Stimulated activated CD8-positive, alpha-beta memory T cell treated with anti-CD3 and anti-CD28 coated beads, Interleukin-7, amount 100 ng/mL, for 4 hours (primary cell): ENCODE data around the gene DUS4L.
A peak's percentile ranks its signal among the peaks of the same experiment; 100 is the strongest.
"Not testable (repeated sequence)": the region's sequence is repeated elsewhere in the genome, so short reads cannot be mapped to it uniquely, and the experiment has no call there.

ENCODE experiments used
- DNase-seq, 2 donors: peaks; one replicate each; pipeline ENCODE4 v3.0.0-alpha.2; 2020; ENCODE audit warnings: low read depth in 2 of 2

Gene DUS4L, protein sequence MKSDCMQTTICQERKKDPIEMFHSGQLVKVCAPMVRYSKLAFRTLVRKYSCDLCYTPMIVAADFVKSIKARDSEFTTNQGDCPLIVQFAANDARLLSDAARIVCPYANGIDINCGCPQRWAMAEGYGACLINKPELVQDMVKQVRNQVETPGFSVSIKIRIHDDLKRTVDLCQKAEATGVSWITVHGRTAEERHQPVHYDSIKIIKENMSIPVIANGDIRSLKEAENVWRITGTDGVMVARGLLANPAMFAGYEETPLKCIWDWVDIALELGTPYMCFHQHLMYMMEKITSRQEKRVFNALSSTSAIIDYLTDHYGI

DNA sequence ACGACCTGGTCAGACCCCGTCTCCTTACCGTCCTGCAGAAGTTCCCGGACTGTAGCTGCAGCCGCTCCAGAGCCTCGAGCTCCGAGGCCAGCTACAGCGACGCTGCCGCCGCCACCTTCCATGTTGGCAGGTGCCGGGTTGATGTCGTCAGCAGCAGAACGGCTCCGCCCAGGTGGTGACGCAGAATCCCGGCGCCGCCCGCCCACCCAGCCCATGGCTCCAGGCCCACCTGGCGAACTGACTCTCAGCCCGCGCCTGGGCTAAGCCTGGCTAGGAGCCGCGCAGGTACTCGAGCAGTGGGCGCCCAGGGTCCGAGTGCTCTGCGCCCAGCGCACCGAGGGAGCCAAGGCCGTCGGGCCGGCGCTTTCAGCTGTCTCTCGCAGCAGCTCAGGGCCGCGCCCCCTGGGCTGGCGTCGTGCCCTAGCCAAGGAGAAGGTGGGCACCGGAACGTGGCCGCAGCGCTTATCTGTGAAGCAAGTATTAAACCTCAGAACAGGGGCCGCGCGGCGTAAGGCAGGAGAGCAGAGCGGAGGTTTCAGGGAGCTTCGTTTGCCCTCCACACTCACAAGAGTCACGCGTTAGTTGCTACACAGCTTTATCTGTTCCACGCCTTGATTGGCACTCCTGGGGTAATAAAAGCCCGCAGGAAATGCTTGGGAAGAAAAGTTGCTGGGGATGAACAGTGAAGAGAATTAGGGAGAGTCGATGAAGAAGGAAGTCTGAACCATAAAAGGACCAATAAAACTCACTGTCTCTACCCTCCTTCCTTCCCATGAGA lies at the start of gene DUS4L, which contains the start of gene COG5:
TSS of gene DUS4L (plus strand) at position 197 of the 778 bp plus-strand sequence. CDS start 3,100 bp downstream, outside the sequence.
TSS of gene COG5 (minus strand) at position 146 of the 778 bp plus-strand sequence. CDS start at position 122, 24 bp downstream.
- peak; percentile 74 to 78 for DNase-seq

DNA sequence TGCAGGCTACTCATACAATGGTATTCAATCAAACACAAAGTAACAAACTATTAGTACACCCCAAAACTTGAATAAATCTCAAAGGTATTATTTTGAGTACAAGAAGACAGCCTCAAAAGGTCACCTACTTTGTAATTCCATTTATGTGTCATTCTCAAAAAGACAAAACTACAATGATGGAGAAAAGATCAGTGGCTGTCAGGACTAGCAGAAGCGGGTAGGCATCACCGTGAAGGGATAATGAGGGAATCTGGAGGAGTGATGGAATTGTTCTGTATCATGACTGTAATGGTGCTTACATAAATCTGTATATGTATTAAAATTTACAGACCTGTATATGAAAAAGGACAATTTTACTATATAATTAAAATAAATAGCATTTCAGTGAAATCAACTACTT lies 37.1 kb upstream of the DUS4L start:
- no peak for DNase-seq

DNA sequence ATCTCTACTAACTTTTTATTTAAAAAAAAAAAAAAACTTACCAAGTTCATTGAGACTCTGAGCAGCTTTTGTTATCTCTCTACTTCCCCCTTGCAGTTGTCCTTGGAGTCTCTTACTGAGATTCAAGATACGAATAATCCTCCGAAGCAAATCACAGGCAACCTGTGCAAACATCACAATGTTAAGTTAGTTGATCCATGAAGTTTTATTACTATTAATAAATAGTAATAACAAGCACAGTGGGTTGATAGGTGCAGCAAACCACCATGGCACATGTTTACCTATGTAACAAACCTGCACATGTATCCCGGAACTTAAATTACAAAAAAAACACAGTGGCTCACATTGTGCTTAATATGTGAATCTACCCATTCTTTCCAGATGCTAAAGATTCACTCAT lies 36.6 kb upstream of the DUS4L start:
- no peak for DNase-seq

DNA sequence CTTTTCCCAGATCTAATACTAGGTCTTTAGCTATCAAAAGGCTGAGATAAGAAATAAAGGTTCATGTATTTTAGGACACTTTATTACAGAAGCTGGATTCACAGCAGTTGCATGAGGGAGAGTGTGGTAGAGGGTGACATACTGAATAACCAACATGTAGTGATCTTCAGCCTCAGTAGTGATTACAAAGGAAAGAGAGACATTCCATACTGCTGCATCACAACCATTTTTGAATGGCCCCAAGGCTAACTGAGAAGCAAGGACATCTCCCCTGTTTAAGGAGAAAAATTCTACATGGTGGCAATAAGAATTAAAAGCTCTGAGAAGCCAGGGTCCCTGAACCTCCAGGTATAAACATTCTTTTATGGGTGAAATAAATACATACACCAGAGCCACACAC lies 35.3 kb upstream of the DUS4L start:
- DNase-seq, result no peak

DNA sequence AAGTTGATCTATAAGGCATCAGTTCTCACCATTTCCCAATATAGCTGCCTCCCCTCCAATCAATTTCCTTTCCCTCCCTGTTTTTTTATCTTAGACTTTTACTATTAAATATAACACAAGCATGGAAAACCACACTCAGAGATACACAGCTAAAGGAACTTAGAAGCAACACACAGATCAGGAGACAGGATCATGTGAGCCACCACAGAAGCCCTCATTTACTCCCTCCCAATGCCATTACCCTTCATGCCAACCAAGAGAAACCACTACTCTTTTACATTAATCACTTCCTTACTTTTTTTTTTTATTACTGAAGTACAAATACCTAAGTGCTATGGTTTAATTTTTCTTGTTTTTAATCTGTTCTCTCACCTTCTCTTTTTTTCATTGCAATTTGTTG lies 33.0 kb upstream of the DUS4L start:
- DNase-seq, result no peak

DNA sequence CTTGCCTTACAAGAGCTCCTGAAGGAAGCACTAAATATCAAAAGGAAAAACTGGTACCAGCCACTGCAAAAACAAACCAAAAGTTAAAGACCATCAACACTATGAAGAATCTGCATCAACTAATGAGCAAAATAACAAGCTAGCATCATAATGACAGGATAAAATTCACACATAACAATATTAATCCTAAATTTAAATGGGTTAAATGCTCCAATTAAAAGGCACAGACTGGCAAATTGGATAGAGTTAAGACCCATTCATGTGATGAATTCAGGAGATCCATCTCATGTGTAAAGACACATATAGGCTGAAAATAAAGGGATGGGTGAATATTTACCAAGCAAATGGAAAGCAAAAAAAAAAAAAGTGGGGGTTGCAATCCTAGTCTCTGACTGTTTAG lies 29.6 kb upstream of the DUS4L start:
- DNase-seq, result no peak

DNA sequence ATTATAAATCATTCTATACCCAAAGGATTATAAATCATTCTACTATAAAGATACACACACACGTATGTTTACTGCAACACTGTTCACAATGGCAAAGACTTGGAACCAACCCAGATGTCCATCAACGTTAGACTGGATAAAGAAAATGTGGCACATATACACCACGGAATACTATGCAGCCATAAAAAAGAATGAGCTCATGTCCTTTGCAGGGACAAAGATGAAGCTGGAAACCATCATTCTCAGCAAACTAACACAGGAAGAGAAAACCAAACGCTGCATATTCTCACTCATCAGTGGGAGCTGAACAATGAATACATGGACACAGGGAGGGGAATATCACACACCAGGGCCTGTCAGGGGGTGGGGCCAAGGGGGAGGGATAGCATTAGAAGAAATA lies 26.5 kb upstream of the DUS4L start:
- DNase-seq, result not testable (repeated sequence)

DNA sequence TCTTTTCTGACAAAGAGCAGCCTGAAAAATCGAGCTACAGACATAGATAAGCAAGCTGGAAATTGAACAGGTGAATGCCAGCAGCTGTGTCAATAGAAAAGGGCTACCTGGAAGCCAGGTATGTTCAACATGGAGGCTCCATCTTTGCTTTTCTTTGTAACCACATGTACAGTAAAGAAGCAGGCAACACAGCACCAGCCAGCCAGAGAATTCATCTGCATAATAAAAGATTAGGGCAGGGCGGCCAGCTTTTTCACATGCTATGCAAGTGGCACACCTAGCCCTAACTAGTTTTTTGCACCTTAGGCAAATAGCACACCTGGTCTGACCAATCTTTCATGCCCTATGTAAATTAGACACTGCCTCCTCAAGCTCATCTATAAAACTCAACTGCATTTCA lies 25.8 kb upstream of the DUS4L start:
- no peak for DNase-seq

DNA sequence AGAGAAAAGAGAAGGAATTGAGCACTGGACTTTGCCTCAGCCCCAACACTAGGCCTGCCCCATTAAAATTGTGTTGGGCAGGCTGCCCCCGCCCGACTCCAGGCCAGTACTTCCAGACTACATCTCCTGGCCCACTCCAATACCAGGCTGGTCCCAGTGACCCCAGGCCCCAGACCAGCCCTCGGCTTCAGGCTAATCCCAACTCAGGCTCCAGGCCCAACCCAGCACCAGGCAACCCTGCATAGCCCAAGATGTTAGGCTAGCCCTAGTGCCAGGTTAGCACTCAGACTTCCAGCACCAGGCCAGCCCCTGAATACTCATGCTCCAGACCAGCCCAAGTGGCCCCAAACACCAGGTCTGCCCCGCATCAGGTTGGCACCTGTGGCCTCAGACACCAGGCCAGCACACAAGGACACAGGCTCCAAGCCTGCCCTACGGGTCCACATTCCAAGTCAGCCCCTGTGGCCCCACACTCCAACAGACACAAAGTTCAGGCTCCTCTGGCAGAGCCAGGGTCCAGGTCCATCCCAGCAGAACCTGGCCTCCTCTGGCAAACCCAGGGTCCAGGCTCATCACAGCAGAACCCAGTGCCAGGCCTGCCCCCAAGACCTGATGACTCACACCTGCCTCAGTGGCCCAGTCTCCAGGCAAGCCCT lies 20.3 kb upstream of the DUS4L start:
- DNase-seq, result no peak

DNA sequence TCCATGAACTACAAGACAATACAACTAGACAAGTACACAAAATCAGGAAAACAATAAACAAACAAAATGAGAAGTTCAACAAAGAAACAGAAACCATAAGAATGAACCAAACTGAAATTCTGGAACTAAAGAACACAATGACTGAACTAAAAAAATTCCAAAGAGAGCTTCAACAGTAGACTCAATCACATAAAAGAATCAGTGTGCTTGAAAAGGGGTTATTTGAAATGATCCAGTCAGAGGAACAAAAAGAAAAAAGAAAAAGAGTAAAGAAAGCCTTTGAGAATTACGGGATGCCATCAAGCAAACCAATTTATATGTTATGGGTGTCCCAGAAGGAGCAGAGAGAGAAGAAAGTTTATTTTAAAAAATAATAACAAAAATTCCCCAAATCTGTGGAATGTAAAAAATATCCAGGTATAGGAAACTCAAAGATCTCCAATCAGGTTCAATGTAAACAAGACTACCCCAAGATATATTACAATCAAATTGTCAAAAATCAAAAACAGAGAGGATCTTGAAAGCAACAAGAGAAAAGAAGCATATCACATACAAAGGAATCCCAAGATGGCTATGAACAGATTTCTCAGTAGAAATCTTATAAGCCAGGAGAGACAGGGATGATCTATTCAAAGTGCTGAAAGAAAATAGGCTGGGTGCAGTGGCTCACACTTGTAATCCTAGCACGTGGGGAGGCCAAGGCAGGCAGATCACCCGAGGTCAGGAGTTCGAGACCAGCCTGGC lies 18.8 kb upstream of the DUS4L start:
- no peak for DNase-seq

DNA sequence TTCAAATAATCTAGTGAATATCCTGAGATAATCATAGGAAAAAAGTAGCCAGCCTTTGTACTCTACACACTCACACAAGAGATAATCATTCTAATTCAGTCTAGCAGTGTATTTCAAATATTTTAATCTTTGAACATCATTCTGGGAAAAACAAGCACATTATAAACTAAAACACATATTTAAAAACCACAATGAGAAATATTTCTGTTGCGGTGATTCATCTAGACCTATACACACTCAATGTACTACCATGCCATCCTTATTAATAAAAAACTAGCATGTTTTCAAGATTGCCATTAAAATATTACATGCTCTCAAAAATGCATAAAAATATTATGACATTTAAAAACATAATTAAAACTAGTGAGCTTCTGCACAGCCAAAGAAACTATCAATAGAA lies 11.8 kb upstream of the DUS4L start:
- DNase-seq, result no peak

DNA sequence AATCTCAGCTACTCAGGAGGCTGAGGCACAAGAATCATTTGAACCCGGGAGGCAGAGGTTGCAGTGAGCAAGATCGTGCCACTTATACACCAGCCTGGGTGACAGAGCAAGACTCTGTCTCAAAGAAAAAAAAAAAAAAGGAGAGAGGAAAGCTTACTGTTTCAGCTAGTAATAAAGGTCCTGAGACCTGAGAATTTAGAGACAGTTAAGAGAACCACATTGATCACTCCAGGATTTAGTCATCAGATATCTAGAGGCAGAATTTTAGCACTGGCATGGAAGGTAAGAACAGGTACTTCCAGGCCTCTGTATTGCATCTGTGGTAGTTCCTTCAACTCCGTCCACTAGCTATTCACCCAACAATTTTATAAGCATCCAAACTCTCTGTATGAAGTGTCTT lies 7.9 kb upstream of the DUS4L start:
- DNase-seq, result no peak

DNA sequence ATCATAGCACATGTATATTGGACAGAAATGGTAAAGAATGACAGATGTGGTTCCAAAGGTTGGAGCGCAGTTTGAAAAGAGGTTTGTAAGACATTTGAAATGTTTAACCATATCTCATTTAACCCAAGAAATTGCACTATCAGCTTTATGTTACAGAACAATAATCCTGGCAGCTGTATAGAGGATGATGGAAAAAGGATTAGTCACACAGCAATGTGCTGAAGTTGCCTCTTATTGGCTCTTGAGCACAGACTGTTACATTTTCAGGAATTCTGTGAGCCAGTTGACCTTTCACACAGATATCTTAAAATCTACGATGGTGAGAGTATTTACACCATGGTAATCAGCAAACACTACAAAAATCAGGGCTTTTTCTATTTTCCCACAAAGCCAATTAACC lies 3.9 kb upstream of the DUS4L start:
- DNase-seq, result no peak

DNA sequence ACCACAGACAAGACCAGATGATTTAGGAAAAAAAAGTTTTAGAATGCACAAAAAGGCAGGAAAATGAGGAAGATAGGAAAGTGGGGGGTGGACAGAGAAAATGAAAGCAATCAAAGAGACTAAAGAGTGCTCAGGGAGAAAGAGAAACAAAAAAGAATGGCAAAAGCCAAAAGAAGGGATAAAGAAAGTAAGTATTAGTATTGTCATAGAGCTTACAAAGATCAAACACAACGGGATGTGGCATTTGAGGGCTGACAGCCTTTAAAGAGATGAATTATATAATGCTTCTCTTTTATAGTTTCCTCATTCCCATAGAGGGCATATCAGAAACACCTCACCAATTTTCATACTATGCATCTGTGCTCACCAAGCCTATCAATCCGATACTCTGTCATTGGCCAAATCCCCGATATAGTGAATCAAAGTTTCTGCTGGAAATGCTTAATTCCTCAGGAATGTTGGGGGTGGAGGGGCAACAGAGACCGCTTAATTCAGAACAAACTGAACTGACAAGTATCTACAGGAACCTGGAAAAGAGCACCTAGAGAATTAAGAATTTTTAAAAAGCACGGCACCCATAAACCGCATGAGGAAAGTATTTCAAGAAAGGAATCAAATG lies 2.8 kb upstream of the DUS4L start:
- no peak for DNase-seq

DNA sequence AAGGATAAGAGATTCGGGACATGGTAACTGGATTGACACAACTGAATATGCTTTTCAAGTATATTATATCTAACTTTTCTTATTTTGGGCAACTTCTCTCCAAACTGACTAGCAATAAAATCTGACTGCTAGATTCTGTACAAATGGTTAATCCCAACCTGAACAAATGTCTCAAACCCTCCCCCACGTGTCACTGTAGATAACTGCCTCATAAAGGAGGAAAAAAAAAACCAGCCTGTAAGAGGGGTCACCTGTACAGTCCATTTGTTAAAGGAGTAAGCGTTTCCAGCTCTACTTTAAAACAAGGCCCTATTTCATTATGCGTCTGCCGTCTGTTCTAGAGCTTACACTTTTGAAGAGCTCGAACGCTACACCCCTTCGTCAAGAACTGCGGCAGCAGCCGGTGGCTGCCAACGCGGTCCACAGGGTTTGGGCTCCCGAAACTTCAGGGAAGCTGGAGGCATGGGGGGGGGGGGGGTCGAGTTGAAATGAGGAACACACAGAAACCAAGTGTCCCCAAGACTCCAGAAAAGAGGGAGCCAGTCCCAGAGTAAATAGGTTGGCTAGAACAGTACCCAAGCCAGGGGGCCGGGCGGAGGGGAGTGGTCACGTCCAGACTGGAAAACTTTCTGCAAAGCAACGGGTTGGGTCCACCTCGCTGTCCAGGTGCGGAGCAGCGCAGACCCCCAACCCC lies 543 bp upstream of the DUS4L start:
- DNase-seq, result no peak

DNA sequence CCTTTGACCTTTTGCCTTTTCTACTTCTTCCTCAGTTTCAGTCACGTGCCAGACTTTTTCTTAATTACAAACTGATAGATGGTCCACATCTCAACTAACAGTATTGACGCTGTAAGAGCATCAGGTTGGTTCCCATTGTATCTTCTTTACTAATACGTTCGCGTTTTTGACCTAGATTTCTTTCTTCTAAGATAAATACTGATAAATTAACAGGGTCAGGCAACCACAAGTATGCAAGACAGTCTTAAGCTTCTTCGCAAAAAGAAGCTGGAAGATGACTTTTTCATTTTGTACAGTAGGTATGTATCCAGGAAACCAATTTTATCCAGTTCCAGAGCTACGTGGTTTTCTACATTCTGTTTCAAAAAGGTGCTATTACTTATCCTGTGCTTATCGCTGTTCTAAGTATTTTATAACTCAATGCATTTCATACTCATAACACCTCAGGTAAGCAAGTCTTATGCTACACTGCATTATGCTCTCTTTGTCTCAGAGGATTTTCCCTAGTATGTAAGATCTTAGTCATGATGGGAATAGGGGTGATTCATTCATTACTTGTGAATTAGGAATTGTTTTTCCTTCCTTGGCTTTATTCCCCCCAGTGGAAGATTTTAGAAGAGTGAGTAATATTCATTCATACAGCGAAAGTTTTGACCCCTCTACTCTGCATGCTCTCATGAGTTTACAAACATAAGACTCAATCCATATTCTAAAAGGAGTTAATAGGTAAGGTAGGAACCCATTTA lies 955 bp downstream of the DUS4L start:
- no peak for DNase-seq

DNA sequence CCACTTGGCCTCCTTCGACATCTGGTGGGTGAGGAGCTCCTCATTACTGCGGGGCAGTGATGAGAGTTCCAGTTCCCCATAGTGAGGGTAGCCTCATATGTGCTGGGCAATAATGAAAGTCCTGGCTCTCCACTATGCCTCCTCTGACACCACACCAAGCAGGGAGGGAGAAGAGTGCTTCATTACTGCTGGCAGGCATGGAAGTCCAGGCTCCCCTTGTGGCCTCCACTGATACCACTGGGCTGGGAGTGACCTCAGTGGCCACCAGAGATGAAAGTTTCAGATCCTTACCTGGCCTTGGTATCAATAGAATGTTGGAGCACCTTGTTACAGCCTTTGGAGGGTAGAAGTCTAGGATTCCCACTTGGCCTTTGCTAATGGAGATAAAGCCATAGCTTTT lies 6.5 kb downstream of the DUS4L start:
- no peak for DNase-seq

DNA sequence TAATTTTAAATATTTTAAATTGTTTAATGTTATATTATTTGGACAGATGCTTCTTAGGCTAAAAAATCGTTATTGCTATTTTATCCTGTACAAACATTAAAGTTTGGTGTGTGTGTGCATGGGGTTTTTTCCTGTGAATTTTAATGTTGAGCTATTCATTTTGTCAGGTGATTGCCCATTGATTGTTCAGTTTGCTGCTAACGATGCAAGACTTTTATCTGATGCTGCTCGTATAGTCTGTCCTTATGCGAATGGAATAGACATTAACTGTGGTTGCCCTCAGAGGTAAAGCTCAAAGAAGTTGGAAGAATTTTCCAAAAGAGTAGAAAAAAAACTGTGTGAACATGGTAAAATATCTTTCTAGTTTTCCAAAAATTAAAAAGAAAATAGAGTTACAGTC lies 9.8 kb downstream of the DUS4L start:
- no peak for DNase-seq

DNA sequence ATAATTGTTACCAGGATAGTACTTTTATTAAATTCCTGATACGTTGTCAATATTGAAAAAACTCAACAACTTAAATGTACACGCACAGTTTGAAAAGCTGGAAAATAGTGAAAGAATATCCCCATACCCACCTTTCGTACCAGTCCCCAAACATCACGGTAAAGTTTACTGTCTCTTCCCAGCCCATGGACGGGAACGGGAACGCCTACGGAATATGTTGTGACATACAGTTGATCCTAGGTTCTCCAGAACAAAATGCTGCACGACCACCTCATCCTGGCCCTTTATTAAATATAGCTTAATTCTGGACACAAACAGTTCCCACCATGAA lies 15.7 kb downstream of the DUS4L start:
- DNase-seq, result no peak
